ENCODE measurements around the gene MEIS1.

- TF ChIP-seq, protein P1, sequence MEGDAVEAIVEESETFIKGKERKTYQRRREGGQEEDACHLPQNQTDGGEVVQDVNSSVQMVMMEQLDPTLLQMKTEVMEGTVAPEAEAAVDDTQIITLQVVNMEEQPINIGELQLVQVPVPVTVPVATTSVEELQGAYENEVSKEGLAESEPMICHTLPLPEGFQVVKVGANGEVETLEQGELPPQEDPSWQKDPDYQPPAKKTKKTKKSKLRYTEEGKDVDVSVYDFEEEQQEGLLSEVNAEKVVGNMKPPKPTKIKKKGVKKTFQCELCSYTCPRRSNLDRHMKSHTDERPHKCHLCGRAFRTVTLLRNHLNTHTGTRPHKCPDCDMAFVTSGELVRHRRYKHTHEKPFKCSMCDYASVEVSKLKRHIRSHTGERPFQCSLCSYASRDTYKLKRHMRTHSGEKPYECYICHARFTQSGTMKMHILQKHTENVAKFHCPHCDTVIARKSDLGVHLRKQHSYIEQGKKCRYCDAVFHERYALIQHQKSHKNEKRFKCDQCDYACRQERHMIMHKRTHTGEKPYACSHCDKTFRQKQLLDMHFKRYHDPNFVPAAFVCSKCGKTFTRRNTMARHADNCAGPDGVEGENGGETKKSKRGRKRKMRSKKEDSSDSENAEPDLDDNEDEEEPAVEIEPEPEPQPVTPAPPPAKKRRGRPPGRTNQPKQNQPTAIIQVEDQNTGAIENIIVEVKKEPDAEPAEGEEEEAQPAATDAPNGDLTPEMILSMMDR (IDR thresholded peaks at IDR 0.05), result no peak
- no peak for TF ChIP-seq EZH2 (IDR thresholded peaks at IDR 0.05; ENCODE audit: borderline replicate concordance, insufficient read depth, low read depth, low read length, poor library complexity, severe bottlenecking)
These were observed 13.4 kb downstream of the MEIS1 start for GRCh38 chr2:66448136-66448991.

Data from B cell (primary cell).